ENCODE data around the gene CPED1.

DNA sequence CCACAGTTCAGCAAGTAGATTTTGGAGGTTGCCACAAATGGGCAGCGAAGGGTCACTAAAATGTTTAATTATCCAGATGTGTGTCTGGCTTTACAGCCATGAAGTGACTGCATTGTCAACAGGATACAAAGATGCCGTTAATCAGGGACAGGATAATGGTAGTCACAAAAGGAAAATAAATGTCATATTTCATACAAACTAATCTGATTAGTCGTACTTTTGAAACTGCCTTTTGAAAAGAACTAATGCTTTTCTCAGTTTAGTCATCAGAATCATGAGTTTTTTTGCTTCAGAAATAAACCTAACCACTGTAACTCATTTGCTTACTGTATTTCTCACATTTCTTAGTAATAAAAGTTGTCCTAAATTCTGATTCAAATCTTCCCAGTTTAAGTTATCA, 318.1 kb downstream of the CPED1 start:
- no peak for TF ChIP-seq CTCF (IDR thresholded peaks at IDR 0.05)
- no peak for TF ChIP-seq POLR2A (IDR thresholded peaks at IDR 0.05)

All from upper lobe of left lung (tissue), 4 donors.